Stimulated activated CD8-positive, alpha-beta memory T cell treated with anti-CD3 and anti-CD28 coated beads, Interleukin-4, amount 100 ng/mL, for 1 hour (primary cell): ENCODE results near the gene NCKIPSD.

Experiments
- DNase-seq, 2 donors: peaks; one replicate each; pipeline ENCODE4 v3.0.0-alpha.2; 2020; ENCODE audit warnings: low read depth in 2 of 2, low spot score in 1 of 2

NCKIPSD gene

DNA sequence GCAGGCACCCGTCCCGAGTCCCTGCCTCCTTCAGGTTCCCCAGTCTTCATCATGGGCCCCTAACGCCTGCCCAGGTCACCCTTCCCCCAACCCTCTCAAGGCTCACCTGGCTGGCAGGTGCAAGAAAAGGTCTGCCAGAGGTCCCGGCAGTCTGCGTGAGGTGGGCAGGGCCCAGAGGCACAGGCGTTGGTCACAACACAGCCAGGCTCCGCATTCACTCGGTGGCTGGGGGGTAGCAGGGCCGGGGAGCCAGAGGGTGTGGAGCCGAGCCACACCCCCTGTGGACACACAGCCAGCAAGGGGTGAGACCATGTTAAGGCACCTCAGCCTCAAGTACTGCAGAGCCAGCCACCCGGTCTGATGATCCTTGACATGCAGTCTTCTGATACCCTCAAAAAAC, 33.9 kb downstream of the NCKIPSD start:
- DNase-seq: no peak

- DNase-seq: no peak
These were observed 35.0 kb downstream of the NCKIPSD start for GRCh38 chr3:48650723-48651122.

- DNase-seq: no peak
These were observed 37.4 kb downstream of the NCKIPSD start for GRCh38 chr3:48648188-48648850.

GRCh38 chr3:48647714-48648113, 38.0 kb downstream of the NCKIPSD start:
- no peak for DNase-seq

- no peak for DNase-seq
These were observed 40.6 kb downstream of the NCKIPSD start for GRCh38 chr3:48644898-48645760.

DNA sequence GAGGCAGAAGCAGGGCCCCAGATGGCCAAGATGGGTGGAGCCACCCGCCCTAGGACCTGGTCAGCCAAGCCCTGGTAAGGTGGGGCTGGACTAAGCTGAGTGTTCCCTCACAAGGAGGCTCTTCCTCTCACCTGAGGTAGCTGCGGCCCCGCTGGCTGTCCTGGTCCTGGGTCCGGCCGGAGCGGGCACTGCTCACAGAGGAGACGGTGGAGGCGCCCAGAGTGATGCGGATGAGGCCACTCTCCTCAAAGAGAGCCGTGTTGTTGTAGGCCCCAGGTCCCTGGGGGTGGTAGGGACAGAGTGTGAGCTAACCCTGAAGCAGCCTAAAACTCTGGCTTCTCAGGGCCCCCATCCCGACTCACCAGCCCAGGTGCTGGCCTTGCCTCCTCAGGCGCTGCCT, 43.1 kb downstream of the NCKIPSD start:
- no peak for DNase-seq

DNA sequence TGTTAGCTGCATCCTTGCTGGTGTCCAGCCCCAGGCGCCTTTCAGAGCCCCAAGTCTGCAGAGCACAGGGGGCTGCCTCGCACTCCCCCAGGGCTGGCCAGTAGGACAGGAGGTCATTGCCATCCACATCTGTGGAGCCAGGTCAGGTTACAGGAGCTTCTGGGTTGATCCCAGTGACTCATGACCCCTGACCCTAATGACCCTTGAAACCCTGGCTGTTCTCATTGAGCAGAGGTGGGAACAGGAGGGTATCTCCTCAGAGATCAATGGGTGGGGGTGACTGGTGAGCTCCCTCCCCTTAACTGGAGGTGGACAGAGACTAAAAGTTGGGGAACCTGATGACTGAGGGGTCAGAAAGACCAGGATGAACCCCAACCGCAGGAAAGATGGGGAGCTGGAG, 44.3 kb downstream of the NCKIPSD start:
- DNase-seq: no peak

DNA sequence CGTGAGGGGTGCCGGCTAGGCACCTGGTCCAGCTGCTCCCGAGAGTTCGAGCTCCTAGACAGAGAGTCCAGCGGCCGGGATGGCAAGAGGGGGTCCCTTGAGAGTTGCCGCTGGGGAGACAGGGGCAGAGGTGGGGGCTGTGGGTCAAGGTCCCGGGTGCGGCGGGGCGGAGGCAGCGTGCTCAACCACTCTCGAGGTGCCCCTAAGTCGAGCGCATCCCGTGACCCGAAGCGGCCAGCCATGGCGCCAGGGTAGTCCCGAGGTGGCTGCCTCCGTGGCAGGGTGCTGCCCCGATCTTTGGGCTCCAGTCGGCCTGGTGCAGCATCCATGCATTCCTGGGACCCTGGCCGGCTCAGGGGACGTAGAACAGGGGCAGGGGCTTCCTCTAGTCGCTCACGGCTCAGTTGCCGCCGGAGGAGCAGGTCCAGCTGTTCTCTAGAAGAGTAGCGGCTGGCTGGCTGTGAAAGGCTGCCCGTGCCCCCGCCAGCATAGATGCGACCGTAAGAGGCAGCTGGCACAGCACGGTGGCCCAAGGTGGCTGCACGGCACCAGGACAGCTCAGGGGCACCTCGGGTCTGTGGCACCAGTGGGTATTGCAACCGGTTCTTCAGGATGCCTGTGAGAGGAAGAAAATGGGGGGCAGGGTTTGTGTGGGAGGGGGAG, 45.6 kb downstream of the NCKIPSD start:
- no peak for DNase-seq

DNA sequence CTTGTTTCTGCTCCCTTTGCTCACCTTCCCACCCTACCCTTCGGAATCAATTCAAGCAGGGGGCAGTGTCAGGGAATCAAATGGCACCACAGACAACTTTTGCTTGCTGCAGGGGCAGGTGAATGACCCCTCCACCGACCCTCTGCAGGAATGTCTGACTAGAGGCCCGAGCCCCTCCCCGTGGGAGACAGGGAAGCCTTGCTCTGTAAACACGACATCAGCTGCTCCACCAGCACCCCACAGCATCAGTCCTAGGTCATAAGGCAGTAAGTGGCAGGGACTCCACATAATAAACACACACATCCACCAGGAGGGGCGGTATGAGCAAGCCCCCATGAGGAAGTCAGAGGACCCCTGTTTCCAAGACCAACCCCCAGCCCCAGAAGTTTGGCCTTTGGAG, 48.4 kb downstream of the NCKIPSD start:
- no peak for DNase-seq

DNA sequence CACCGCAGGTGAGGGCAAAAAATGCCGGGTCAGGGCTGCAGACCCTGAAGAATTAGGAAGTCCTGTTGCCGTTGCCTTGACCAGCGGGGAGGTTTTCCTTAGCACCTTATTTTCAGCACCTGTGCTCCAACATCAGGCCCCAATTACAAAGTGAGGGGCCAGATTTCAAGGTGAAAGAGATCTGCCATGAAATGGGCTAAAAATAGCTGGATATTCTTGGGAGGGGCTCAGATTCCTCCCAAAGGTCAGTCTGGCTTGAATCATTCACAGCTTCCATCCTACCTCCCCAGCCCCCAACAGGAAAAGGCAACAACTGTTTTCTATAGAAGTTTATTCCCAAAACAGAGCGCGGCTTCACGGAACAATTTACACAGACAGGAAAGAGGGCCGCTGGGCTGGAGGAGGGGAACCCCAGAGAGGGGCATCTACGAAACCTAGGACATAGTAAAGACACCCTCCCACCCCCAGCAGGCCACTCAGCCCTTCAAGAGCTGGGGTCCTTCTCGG, 49.5 kb downstream of the NCKIPSD start:
- no peak for DNase-seq

DNA sequence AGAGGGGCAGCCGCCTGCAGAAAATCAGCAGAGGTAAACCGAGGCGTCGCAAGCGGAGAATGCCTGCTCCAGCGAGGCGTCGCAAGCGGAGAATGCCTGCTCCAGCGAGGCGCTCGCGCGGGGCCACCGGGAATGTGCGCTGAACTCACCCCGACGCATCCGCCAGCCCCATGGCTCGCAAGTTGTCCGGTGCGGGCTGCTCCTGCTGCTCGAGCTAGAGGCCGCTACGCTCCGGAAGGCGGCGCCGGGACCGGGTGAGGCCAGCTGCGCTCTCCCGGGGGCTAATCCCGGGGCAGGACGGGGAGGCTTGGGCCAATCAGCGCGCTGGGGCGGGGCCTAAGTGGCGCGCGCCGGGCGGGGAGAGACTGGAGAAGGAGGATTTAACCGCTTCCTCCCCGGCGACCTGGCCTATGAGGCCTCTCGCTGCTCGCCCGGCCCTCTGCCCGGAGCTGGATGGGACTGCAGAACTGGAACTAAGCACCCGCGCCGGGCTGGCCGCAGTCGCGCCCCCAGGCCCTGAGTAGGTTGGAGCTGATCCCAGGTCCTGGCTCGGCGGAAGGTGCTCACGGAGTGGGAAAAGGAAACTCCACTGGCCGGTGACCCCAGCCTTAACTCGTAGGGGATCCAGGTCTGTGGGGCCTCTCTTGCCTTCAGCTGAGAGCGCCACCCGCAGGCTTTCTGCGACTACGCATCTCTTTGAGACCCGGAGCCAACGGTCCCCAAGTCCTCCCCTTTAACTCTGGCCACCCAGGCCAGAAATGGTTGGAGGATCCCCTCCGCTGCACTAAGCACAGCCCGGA, 50.3 kb downstream of the NCKIPSD start, which contains the start of gene SLC26A6:
Gene SLC26A6, minus strand, starts transcription at position 240 of the 800 bp plus-strand sequence. Its CDS starts 68 bp downstream, at position 172.
- peak; percentile 81 to 84 for DNase-seq

- DNase-seq: peak in 1 of 2 donors; percentile 32
These were observed 51.0 kb downstream of the NCKIPSD start for GRCh38 chr3:48634661-48635221.

GRCh38 chr3:48633743-48634142, 52.0 kb downstream of the NCKIPSD start:
- no peak for DNase-seq

DNA sequence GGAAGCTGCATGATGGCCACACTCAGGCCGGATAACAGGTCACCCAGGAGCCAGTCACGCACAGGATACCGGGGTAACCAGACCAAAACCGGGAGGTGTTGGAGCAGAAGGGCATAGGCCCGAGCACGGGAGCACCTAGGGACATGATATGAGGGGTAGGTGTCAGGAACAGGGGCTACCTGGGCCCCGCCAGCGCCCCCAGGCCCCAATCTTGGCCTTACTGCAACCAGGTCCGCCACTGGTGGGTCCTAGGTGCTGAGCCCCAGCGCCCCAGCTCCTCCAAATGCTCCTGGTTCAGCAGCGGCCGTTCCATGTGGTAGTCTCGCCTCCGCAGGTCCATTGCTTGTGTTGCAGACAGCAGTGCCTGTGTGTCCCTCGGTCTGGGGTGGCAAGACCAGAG, 52.5 kb downstream of the NCKIPSD start:
- no peak for DNase-seq

- no peak for DNase-seq
These were observed 53.9 kb downstream of the NCKIPSD start for GRCh38 chr3:48631516-48632448.

GRCh38 chr3:48630833-48631232, 54.9 kb downstream of the NCKIPSD start:
- no peak for DNase-seq

- no peak for DNase-seq
These were observed 55.3 kb downstream of the NCKIPSD start for GRCh38 chr3:48630407-48630806.

DNA sequence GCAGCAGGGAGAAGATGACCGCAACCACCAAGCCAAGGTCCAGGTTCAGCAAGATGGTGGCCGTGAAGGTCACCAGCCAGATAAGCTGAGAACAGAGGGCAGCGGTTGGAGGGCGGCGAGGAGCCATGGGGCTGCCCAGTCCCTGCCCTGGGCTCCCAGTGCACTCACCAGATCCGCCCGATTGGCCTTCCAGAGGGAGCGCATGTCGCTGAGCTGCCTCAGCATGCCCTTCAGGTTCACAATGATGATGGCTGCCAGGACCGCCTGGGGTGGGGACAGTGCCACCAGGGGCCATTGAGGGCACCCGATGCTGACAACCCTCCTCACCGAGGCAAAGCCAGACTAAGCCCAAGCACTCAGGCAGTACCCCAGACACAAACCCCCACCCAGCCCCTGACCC, 55.8 kb downstream of the NCKIPSD start:
- no peak for DNase-seq

DNA sequence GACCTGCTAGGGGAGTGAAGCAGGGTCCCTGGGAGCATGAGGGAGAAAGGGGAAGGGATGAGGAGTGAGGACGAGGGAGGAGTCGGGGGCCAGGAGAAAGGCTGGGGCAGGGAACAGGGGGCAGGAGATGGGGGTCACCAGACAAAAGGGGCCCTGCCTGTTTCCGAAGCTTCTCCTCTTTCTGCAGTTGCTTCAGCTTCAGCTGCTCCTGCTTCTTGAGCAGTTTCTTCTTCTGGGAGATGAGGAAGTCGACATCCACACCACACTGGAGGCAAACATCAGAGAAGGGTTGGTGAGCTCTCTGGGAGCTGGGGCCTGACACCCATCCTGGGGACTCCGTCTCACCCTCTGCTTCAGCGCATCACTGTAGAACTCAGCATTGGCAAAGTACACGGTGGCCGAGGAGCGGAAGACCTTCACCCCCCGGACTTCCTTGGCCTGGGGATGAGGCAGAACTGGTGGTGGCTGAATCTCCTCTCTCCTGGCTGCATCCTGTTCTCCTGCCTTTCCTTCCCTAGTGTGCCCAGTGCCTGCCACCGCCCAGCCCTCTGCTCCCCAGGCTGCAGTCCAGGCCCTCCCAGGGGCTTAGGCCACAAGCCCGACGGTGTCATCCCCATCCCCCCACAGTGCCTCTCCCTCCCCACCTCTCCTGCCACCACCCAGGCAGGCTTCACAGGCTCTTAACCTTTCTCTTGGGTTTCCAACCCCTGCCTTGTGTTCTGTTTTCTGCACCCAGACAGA, 57.3 kb downstream of the NCKIPSD start:
- DNase-seq: no peak
